ENCODE data around the gene KRTAP4-5.
"Not testable (repeated sequence)": the region's sequence is repeated elsewhere in the genome, so short reads cannot be mapped to it uniquely, and the experiment has no call there.

The KRTAP4-5 gene

GRCh38 chr17:41126412-41126811 lies 23.2 kb downstream of the KRTAP4-5 start:
- DNase-seq (ENCODE audit: low read depth, low spot score) = no peak
- no peaks in the 10 kb centered on the region for H3K36me3 ChIP-seq (ENCODE audit: control insufficient read depth, insufficient read depth, low read length)
- no peaks in the 10 kb centered on the region for H3K9me3 ChIP-seq (ENCODE audit: control insufficient read depth, insufficient read depth, low read length)
- no peak overlapping the region for H3K4me3 ChIP-seq (ENCODE audit: low read length)
- WGBS (ENCODE audit: insufficient coverage, insufficient read length) = no CpG with 5 or more reads among the region's 3 CpGs
- H3K27me3 ChIP-seq (ENCODE audit: control insufficient read depth, insufficient read depth, low read length) = no peaks in the 10 kb centered on the region
- no peaks in the 10 kb centered on the region for H3K4me1 ChIP-seq (ENCODE audit: control insufficient read depth, insufficient read depth, low read length)
- H3K27ac ChIP-seq (ENCODE audit: low read length) = no peak overlapping the region

- Histone ChIP-seq H3K4me1 (ENCODE audit: control insufficient read depth, insufficient read depth, low read length) (no peaks in the 10 kb centered on the region), H3K9me3 (ENCODE audit: control insufficient read depth, insufficient read depth, low read length) (no peaks in the 10 kb centered on the region), H3K4me3 (ENCODE audit: low read length) (no peak overlapping the region), H3K27me3 (ENCODE audit: control insufficient read depth, insufficient read depth, low read length) (no peaks in the 10 kb centered on the region), H3K36me3 (ENCODE audit: control insufficient read depth, insufficient read depth, low read length) (no peaks in the 10 kb centered on the region), H3K27ac (ENCODE audit: low read length) (no peak overlapping the region)
- WGBS (ENCODE audit: insufficient coverage, insufficient read length) = no CpG with 5 or more reads among the region's 2 CpGs
- no peak for DNase-seq (ENCODE audit: low read depth, low spot score)
Measured at GRCh38 chr17:41125064-41125463, 24.6 kb downstream of the KRTAP4-5 start.

- H3K36me3 ChIP-seq (ENCODE audit: control insufficient read depth, insufficient read depth, low read length); DNase-seq (ENCODE audit: low read depth, low spot score); H3K27me3 ChIP-seq (ENCODE audit: control insufficient read depth, insufficient read depth, low read length); H3K4me3 ChIP-seq (ENCODE audit: low read length); H3K9me3 ChIP-seq (ENCODE audit: control insufficient read depth, insufficient read depth, low read length); H3K4me1 ChIP-seq (ENCODE audit: control insufficient read depth, insufficient read depth, low read length); H3K27ac ChIP-seq (ENCODE audit: low read length): not testable (repeated sequence)
- WGBS (ENCODE audit: insufficient coverage, insufficient read length) = no CpG with 5 or more reads among the region's 3 CpGs
Measured at GRCh38 chr17:41123991-41124371, 25.6 kb downstream of the KRTAP4-5 start, which contains the start of gene KRTAP4-12. KRTAP4-12 (minus strand) TSS chr17:41124182; CDS start chr17:41124122, 60 bp downstream.

- H3K27me3 ChIP-seq (ENCODE audit: control insufficient read depth, insufficient read depth, low read length); DNase-seq (ENCODE audit: low read depth, low spot score); H3K27ac ChIP-seq (ENCODE audit: low read length); H3K4me3 ChIP-seq (ENCODE audit: low read length); H3K9me3 ChIP-seq (ENCODE audit: control insufficient read depth, insufficient read depth, low read length); H3K4me1 ChIP-seq (ENCODE audit: control insufficient read depth, insufficient read depth, low read length); H3K36me3 ChIP-seq (ENCODE audit: control insufficient read depth, insufficient read depth, low read length): not testable (repeated sequence)
- WGBS (ENCODE audit: insufficient coverage, insufficient read length) = no CpG with 5 or more reads among the region's 12 CpGs
Measured at GRCh38 chr17:41123292-41123990, 26.2 kb downstream of the KRTAP4-5 start.

GRCh38 chr17:41121742-41122141 lies 27.9 kb downstream of the KRTAP4-5 start:
- no peak for DNase-seq (ENCODE audit: low read depth, low spot score)
- H3K27ac ChIP-seq (ENCODE audit: low read length) = no peak overlapping the region
- H3K4me1 ChIP-seq (ENCODE audit: control insufficient read depth, insufficient read depth, low read length) = no peaks in the 10 kb centered on the region
- no CpG with 5 or more reads among the region's 2 CpGs for WGBS (ENCODE audit: insufficient coverage, insufficient read length)
- no peaks in the 10 kb centered on the region for H3K27me3 ChIP-seq (ENCODE audit: control insufficient read depth, insufficient read depth, low read length)
- H3K36me3 ChIP-seq (ENCODE audit: control insufficient read depth, insufficient read depth, low read length) = no peaks in the 10 kb centered on the region
- no peak overlapping the region for H3K4me3 ChIP-seq (ENCODE audit: low read length)
- no peaks in the 10 kb centered on the region for H3K9me3 ChIP-seq (ENCODE audit: control insufficient read depth, insufficient read depth, low read length)

- H3K27me3 ChIP-seq (ENCODE audit: control insufficient read depth, insufficient read depth, low read length) = not testable (repeated sequence)
- no CpG with 5 or more reads among the region's 11 CpGs for WGBS (ENCODE audit: insufficient coverage, insufficient read length)
Measured at GRCh38 chr17:41119696-41120690, 29.6 kb downstream of the KRTAP4-5 start.

DNA sequence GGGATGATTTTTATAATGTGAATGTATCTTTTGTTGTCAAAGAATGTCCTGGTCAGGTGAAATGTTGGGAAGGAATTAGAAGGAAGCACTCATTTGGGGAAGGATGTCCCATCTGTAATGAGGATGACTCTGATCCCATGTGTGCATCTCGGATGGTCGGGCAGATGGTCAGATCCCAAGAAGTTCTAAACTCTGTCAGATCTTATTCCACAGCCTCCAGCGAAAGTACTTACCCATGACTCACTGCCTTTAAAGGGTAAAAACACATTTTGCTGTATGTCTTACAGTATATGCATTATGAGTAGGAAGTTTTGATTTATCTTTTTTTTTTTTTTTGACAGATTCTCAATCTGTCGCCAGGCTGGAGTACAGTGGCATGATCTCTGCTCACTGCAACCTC lies 30.9 kb downstream of the KRTAP4-5 start:
- H3K4me1 ChIP-seq (ENCODE audit: control insufficient read depth, insufficient read depth, low read length) = no peaks in the 10 kb centered on the region
- no CpG with 5 or more reads among the region's 4 CpGs for WGBS (ENCODE audit: insufficient coverage, insufficient read length)
- H3K27ac ChIP-seq (ENCODE audit: low read length) = no peak overlapping the region
- H3K4me3 ChIP-seq (ENCODE audit: low read length) = no peak overlapping the region
- DNase-seq (ENCODE audit: low read depth, low spot score) = no peak
- H3K36me3 ChIP-seq (ENCODE audit: control insufficient read depth, insufficient read depth, low read length) = no peaks in the 10 kb centered on the region
- peaks cover 1% of the 10 kb centered on the region; the same call in 1 of the 2 replicates for H3K9me3 ChIP-seq (ENCODE audit: control insufficient read depth, insufficient read depth, low read length)
- H3K27me3 ChIP-seq (ENCODE audit: control insufficient read depth, insufficient read depth, low read length) = no peaks in the 10 kb centered on the region

More at GRCh38 chr17:41119696-41120690, 29.6 kb downstream of the KRTAP4-5 start:
- not testable (repeated sequence) for H3K27ac ChIP-seq (ENCODE audit: low read length); H3K4me3 ChIP-seq (ENCODE audit: low read length); H3K36me3 ChIP-seq (ENCODE audit: control insufficient read depth, insufficient read depth, low read length); H3K9me3 ChIP-seq (ENCODE audit: control insufficient read depth, insufficient read depth, low read length); H3K4me1 ChIP-seq (ENCODE audit: control insufficient read depth, insufficient read depth, low read length); DNase-seq (ENCODE audit: low read depth, low spot score)

DNA sequence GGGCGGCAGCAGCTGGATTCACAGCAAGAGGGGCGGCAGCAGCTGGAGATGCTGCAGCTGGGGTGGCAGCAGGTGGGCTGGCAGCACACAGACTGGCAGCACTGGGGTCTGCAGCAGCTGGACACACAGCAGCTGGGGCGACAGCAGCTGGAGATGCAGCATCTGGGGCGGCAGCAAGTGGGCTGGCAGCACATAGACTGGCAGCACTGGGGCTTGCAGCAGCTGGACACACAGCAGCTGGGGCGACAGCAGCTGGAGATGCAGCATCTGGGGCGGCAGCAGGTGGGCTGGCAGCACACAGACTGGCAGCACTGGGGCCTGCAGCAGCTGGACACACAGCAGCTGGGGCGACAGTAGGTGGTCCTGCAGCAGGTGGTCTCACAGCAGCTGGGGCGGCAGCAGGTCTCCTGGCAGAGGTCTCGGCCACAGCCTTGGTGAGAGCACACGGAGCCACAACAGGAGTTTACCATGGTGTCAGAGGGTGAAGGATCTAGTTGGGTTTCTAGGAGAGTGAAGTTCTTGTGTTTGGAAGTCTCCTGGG lies 31.7 kb downstream of the KRTAP4-5 start, which contains the start of gene KRTAP4-11:
Gene KRTAP4-11 (minus strand): TSS at position 528 of the 541 bp plus-strand sequence. CDS start 58 bp downstream, at position 470.
- WGBS (ENCODE audit: insufficient coverage, insufficient read length) = no CpG with 5 or more reads among the region's 10 CpGs
- H3K27ac ChIP-seq (ENCODE audit: low read length); H3K9me3 ChIP-seq (ENCODE audit: control insufficient read depth, insufficient read depth, low read length): not testable (repeated sequence)

GRCh38 chr17:41116297-41116696 lies 33.3 kb downstream of the KRTAP4-5 start:
- no CpG with 5 or more reads among the region's 5 CpGs for WGBS (ENCODE audit: insufficient coverage, insufficient read length)
- Histone ChIP-seq H3K4me3 (ENCODE audit: low read length) (no peak overlapping the region), H3K36me3 (ENCODE audit: control insufficient read depth, insufficient read depth, low read length) (no peaks in the 10 kb centered on the region), H3K27ac (ENCODE audit: low read length) (no peak overlapping the region), H3K4me1 (ENCODE audit: control insufficient read depth, insufficient read depth, low read length) (no peaks in the 10 kb centered on the region), H3K9me3 (ENCODE audit: control insufficient read depth, insufficient read depth, low read length) (peaks cover 1% of the 10 kb centered on the region; the same call in 1 of the 2 replicates), H3K27me3 (ENCODE audit: control insufficient read depth, insufficient read depth, low read length) (no peaks in the 10 kb centered on the region)
- DNase-seq (ENCODE audit: low read depth, low spot score) = no peak

More for the DNA sequence above, 31.7 kb downstream of the KRTAP4-5 start, which contains the start of gene KRTAP4-11:
- H3K4me1 ChIP-seq (ENCODE audit: control insufficient read depth, insufficient read depth, low read length); DNase-seq (ENCODE audit: low read depth, low spot score); H3K36me3 ChIP-seq (ENCODE audit: control insufficient read depth, insufficient read depth, low read length); H3K27me3 ChIP-seq (ENCODE audit: control insufficient read depth, insufficient read depth, low read length); H3K4me3 ChIP-seq (ENCODE audit: low read length): not testable (repeated sequence)
